ENCODE results near the gene SMIM41. TPM values are rescaled to one million over a fixed set of nuclear protein-coding genes. Genes with fewer than 3 reads are reported as not detected.

The SMIM41 gene
- 7.9 TPM for total RNA-seq

DNA sequence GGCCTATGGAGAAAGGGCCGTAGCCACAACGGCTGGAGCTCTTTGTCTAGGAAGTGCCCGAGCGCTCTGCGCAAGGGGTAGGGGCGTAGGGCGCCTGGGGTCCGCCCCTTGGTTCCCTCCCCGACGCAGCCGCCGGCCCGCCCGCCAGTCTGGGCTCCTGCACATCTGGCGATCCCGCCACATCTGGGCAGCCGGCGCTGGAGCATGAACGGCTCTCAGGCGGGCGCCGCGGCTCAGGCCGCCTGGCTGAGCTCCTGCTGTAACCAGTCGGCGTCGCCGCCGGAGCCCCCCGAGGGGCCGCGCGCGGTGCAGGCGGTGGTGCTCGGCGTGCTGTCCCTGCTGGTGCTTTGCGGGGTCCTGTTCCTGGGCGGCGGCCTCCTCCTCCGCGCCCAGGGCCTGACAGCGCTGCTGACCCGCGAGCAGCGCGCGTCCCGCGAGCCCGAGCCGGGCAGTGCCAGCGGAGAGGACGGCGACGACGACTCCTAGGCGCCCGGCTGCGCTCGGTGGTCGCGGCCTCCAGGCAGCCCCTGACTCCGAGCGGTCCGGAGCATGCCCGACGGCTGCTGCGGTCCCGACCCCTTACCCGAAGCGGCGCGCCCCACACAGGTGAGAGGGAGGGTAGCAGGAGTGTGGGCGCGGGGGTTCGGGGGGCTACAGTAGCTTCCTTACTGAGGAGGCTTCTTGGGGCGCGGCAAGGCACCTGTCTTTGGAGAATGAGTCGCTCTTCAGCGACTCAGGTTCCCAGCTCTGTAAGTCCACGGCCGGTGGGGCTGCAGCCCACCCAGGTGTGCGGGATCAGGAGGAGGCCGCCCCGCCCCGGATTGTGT lies at the start of gene SMIM41:
TSS of gene SMIM41 (plus strand) at position 129 of the 827 bp plus-strand sequence. CDS start at position 205, 76 bp downstream.
- Histone ChIP-seq H3K4me3 (no peak within 1 kb of the TSS), H3K36me3 (peaks cover 29 to 34% of the 10 kb centered on the region in 2 donors), H3K9me3 (no peaks in the 10 kb centered on the region), H3K27ac (peak within 1 kb of the TSS in 1 of 2 donors; percentile 67), H3K4me1 (peaks cover 7 to 21% of the 10 kb centered on the region in 2 donors), H3K27me3 (no peaks in the 10 kb centered on the region)
- no peak for TF ChIP-seq CTCF (IDR thresholded peaks at IDR 0.05)
- DNase-seq (ENCODE audit: low spot score in 2 of 2), result no peak
- intact Hi-C loops (cut with DNase I), result no loop called here

DNA sequence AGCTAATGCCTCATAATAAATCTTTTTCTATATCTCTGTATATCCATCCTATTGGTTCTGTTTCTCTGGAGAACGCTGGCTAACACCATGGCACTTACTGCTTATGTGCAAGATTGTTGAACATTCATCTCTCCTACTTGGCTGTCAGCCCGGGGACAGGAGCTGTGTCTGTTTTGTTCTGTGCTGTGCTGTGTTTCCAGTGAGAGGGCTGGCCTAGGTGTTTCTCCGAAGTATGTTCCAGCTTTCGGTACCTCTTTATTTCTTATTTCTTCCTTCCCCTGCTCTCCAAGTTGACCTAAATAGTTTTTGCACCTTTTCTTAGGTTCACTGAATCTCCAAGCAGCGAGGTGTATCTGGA lies 47.1 kb upstream of the SMIM41 start:
- intact Hi-C loops (cut with DNase I), result loop anchor here (2.0 to 10.0 kb wide), 3 partner anchors 36 to 212 kb away; partner anchors contain the start of gene ATG101

DNA sequence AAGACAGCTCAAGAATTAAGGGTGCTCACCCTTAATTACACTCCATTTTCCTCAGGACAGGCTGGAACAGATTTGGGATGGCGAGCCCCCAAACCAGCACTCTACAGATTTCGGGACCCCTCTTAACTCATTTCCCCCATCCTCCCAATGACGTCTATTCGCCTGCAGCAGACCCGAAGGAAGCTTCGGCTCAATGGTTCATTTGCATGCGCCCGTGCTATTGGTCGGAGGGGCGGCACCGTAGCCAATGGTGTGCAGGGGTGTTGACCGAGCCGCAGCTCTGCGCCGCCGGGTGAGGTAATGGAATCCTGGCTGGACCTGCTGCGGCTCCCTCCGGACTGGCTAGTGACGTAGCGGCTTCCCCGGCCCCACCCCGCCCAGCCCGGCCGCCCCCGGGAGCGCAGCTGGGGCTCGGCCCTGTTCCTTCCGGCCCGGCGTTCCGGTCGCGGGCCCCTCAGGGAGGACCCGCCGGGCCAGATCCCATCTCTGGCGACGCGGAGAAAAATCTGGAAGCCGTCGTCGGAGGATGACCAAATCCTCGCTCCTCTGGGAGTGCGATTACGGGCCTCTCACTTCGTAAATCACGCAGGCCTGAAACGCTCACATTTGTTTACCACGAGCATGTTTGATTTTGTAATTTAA lies 46.6 kb upstream of the SMIM41 start:
- H3K9me3 ChIP-seq, result no peaks in the 10 kb centered on the region
- H3K4me1 ChIP-seq, result peaks cover 8 to 34% of the 10 kb centered on the region in 2 donors
- H3K27ac ChIP-seq, result peak overlapping the region; percentile 95 to 97
- no peak for TF ChIP-seq CTCF (IDR thresholded peaks at IDR 0.05)
- intact Hi-C loops (cut with DNase I), result loop anchor here (1.0 to 10.0 kb wide), 4 partner anchors 17 to 212 kb away; partner anchors contain the start of gene ATG101
- H3K4me3 ChIP-seq, result peak overlapping the region; percentile 54 to 56
- no peaks in the 10 kb centered on the region for H3K27me3 ChIP-seq
- H3K36me3 ChIP-seq, result no peaks in the 10 kb centered on the region
- peak; percentile 96 to 99 for DNase-seq (ENCODE audit: low spot score in 2 of 2)

More for the DNA sequence above, 47.1 kb upstream of the SMIM41 start:
- TF ChIP-seq CTCF (IDR thresholded peaks at IDR 0.05), result no peak
- Histone ChIP-seq H3K4me3 (peak overlapping the region; percentile 54 to 56), H3K27me3 (no peaks in the 10 kb centered on the region), H3K4me1 (peaks cover 8 to 34% of the 10 kb centered on the region in 2 donors), H3K27ac (peak overlapping the region; percentile 87 to 97), H3K36me3 (no peaks in the 10 kb centered on the region), H3K9me3 (no peaks in the 10 kb centered on the region)
- DNase-seq (ENCODE audit: low spot score in 2 of 2), result peak; percentile 68 to 93

- H3K27me3 ChIP-seq, result no peaks in the 10 kb centered on the region
- no peaks in the 10 kb centered on the region for H3K36me3 ChIP-seq
- peak overlapping the region; percentile 20 to 56 for H3K4me3 ChIP-seq
- peak overlapping the region; percentile 95 to 97 for H3K27ac ChIP-seq
- H3K4me1 ChIP-seq, result peaks cover 8 to 35% of the 10 kb centered on the region in 2 donors
- intact Hi-C loops (cut with DNase I), result loop anchor here (1.0 to 10.0 kb wide), 4 partner anchors 17 to 211 kb away; partner anchors contain the start of gene ATG101
- DNase-seq (ENCODE audit: low spot score in 2 of 2), result no peak
- TF ChIP-seq CTCF (IDR thresholded peaks at IDR 0.05), result no peak
- H3K9me3 ChIP-seq, result no peaks in the 10 kb centered on the region
Measured at GRCh38 chr12:52033446-52034140, 45.9 kb upstream of the SMIM41 start.

DNA sequence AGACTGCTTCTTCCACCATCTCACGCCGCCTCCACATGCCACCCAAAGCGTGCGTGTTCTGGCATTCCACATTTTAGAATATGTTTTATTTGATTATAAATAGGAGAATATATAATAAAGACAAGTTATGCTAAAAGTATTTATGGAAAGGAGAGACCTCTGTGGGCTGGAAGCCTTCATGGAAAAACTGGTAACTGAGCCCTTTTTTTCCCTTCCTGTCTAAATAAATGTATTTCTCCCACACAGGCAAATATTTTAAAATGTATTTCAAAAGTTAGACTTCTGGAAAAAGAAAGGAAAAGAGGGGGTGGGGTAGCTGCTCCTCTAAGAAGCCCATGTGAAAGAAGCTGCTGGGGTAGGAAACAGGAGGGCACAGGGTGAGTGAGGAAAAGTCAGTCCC lies 44.3 kb upstream of the SMIM41 start:
- H3K27me3 ChIP-seq, result no peaks in the 10 kb centered on the region
- H3K36me3 ChIP-seq, result no peaks in the 10 kb centered on the region
- no peak overlapping the region for H3K4me3 ChIP-seq
- H3K9me3 ChIP-seq, result no peaks in the 10 kb centered on the region
- TF ChIP-seq CTCF (IDR thresholded peaks at IDR 0.05), result no peak
- intact Hi-C loops (cut with DNase I), result loop anchor here (10.0 kb wide), 1 partner anchor 210 kb away; no protein-coding TSS in a partner anchor
- no peak for DNase-seq (ENCODE audit: low spot score in 2 of 2)
- H3K27ac ChIP-seq, result peak overlapping the region; percentile 95 to 97
- peaks cover 8 to 44% of the 10 kb centered on the region in 2 donors for H3K4me1 ChIP-seq

Measured in ascending aorta (tissue), 2 donors.